ENCODE results near the gene SERTAD4.
"Not testable (repeated sequence)": the region's sequence is repeated elsewhere in the genome, so short reads cannot be mapped to it uniquely, and the experiment has no call there.

Gene SERTAD4

DNA sequence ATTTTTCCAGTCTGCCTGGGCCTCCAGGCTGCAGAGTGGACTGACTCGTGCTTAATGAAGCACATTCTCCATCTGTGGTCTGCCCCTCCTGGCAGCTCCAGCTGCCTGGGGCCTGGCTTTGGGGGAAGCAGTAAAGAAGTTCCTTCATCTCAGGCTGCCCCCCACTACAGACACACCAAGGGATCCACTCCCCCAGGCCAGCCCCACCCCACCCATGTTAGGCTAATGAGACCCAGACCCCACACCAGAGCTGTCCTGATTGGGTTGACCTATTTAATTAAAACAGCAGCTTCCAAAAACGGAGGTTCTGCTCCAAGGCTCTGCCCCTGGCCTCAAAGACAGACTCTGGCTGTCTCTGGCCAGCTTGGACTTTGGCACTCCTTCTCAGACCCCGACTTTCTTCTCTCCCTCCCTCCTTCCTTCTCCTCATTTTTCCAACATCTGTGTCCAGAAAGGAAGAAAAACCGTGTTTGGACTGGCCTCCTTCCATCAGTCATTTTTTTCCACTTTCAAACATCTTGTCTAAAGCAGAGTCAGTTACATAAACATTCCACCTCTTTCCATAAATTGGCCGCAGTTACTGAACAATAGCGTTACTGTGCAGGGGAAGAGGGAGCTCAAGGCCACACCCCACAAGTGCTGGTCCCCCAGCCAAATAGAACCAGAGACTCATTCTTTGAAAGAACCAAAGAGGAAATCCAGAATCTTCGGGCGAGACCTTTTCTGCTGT, 29.7 kb downstream of the SERTAD4 start:
- no peak for DNase-seq

DNA sequence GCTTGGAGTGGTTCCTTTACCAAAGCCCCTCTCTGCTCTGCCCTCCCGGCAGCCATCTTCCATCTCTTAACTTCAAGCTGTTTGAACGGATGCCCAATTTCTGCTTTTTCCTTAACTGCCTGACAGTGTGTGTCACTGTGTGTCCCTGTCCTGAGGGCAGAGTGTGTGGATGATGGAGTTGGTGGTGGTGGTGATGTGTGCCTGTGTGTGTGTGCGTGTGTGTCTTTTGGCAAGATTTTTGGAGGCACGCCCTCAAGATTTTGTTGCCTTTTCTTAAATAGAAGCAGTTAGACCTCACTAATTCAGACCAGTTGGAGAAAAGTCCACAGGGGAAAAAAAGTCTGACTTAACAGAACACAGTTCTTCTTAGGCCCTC, 30.3 kb downstream of the SERTAD4 start:
- DNase-seq, result no peak

DNA sequence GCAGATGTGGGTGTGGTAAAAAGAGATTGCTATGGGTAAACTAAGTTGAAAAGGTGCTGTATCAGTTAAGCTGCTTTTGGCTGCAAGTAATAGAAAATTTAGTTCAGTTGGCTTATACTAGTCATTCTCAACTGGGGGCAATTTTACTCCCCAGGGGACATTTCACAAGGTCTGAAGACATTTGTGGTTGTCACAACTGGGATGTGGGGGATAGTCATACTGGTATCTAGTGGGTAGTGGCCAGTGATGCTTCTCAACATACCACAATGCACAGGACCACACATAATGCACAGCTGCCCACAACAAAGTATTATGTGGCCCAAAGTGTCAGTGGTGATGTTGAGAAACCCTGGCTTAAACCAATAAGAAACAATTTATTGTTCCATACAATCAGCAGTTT, 31.4 kb downstream of the SERTAD4 start:
- DNase-seq, result no peak

GRCh38 chr1:210264496-210265380, 32.1 kb downstream of the SERTAD4 start:
- peak; percentile 22 for DNase-seq

DNA sequence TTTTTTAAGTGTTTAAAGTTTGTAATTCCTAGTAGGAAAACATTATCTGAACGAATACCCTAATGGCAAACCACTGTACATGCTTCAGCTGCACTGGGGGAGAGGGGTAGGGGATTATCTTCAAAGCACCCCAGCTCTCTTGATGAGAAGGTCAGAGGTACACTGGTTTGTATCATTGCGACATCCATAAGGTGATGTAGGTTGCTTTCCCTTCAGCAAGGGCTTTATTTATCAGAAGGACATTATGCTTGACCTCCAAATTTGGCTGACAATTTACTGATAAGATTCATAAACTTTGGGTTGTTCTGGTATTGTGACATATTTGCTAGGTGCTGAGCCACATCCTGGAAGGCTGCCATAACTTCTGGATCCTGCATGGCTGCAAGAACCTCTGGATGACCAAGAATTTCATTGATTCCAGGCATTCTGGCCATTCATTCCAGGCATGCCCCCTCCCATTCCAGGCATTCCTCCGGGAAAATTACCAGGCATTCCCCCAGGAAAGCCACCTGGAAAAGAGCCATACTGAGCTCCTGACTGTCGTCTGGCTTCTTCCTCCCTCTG, 32.9 kb downstream of the SERTAD4 start:
- not testable (repeated sequence) for DNase-seq

- no peak for DNase-seq
Measured at GRCh38 chr1:210269981-210270380, 37.4 kb downstream of the SERTAD4 start.

DNA sequence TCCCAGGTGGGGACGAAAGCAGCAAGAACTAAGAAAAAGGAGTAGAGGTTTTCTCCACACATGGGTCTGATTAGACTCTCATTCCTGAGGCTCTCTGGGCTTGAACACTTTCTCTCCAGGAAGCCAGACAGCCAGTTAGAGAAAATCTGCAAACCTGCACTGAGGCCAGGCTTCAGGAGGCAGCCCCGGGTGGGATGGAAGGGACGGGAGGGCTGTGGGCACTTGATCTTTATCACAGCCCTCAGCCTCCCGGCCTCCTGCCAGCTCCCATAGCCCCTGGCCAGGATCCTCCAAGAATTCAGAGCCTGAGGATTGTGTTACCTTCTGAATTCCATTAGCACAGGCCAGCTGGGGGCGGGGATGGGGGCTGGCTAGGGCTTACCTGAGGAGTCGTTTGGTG, 40.1 kb downstream of the SERTAD4 start:
- DNase-seq, result no peak

- no peak for DNase-seq
Measured at GRCh38 chr1:210280221-210280620, 47.6 kb downstream of the SERTAD4 start.

GRCh38 chr1:210288116-210288515, 55.5 kb downstream of the SERTAD4 start:
- DNase-seq, result no peak

DNA sequence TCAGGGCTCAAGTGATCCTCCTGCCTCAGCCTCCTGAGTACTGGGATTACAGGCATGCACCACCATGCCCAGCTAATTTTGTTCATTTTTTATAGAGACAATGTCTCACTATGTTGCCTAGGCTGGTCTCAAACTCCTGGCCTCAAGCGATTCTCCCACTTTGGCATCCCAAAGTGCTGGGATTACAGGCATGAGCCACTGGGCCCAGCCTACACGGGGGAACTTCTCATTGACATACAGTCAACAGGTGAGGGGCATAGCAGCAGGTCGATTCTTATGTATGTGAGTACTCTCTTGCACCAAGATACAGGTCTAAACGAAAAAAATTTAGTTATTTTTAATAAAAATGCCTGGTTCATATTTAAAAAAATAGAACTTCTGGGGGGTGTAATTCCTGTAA, 56.7 kb downstream of the SERTAD4 start:
- no peak for DNase-seq

DNA sequence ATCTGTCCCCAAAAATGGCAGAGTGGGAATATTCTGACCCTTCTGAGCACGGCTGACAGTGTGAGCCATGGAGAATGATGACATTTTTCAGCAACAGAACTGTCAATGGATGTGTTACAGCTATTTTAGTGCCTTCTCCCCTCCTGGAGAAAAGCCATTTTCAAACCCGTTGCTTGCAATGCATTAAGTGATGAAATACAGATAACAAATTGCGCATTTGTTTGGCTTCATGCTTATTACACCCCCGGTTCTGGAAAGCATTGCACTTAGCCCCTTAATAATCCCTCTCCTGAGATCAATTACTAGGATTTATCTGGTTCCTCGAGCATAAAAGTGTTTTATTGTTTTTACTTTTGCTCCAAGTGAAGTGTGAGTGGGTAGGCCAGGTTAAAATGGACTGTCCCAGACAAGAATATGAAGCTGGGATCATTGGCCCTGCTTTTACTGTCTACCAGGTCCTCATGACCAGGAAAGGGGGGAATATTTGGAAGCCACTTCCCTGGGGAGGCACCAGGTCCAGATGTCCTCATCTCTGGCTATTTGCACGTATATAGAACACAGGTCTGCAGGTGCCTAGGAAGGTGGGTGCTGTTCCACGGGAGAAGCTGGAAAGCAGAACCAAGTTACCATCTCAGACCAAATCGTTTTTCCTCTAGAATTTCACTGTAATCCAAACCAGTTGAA, 58.6 kb downstream of the SERTAD4 start:
- DNase-seq, result no peak

DNA sequence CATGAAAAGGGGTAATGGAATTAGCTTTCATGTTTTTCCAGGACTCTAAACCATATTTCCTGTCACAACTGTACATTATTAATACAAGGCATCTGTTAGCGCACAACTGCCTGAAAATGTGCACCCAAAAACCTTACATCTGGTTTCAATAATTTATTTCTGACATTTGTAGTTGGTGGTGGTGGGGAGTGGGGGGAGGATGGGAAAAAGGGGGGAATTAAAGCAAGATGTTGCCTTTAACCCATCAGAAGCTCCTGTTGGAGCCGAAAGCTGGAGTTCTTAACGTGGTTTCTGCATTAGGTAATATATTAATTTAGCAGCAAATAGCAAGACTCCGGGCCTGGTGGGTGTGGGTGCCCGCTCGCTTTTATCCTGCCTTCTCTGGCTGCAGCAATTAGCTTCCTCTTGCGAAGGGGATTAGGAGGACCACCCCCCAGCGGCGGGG, 59.2 kb downstream of the SERTAD4 start:
- no peak for DNase-seq

- no peak for DNase-seq
Measured at GRCh38 chr1:210292231-210292871, 59.8 kb downstream of the SERTAD4 start.

- DNase-seq, result no peak
Measured at GRCh38 chr1:210293171-210293607, 60.6 kb downstream of the SERTAD4 start.

DNA sequence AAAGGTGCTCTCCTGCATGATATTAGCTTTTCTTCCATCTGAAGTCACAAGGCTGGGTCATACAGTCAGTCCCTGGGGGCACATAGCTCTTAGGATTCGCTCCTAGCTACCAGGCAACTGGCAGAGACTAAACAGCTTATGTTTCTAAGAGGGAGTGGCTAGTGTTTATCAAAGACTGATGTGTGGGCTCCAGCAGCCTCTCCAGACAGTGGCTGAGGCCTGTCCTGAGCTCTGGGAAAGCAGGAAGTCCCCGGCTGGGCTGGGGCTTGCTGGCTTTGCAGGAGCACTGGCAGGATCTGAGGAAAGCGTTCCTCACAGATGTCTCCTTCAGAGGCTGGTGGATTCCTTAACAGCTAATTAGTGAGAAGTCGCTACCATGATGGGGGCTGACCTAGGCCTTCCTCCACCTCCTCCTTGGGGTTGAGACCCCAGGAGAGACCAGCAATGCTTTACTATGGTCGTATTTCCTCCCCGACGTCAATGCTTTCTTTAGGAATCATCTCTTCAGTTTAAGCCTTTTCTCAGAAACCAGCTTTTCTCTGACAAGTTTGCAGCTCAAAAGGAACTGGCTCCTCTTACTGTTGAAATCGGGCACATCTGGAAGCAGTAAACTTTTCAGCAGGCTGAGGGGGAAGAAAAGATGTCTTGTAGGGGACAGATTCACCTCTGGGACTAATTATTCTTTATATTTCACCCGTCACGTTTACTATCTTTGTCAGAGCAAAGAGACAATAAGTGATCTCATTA, 62.6 kb downstream of the SERTAD4 start:
- no peak for DNase-seq
